HepG2 (cell line): ENCODE results near the gene MFSD6. TPM values are rescaled to one million over a fixed set of nuclear protein-coding genes. Genes with fewer than 3 reads are reported as not detected.

Experiments used
- ATF3 ChIP-seq: sonication (generic); formaldehyde crosslinking; IDR thresholded peaks from 2 replicates; pipeline ENCODE4 v1.4.0; 2020; ENCODE audit warnings: missing genetic modification reagents
- CEBPG ChIP-seq: IDR thresholded peaks from 2 replicates; pipeline ENCODE4 v1.6.1; 2016
- ELF3 ChIP-seq: IDR thresholded peaks from 2 replicates; pipeline ENCODE4 v1.6.1; 2016; ENCODE audit warnings: missing genetic modification reagents, missing compliant biosample characterization
- FOXA1 ChIP-seq, 2 experiments: fragments of 450-650 bp in 1 of 2; sonication (generic) in 1 of 2; formaldehyde crosslinking in 1 of 2; IDR thresholded peaks; 2 replicates each; pipeline versions ENCODE4 v1.4.0 to v1.6.1; 2016 to 2020; ENCODE audit warnings: missing genetic modification reagents in 1 of 2
- HNF1A ChIP-seq, 2 experiments: sonication (generic) in 1 of 2; formaldehyde crosslinking in 1 of 2; IDR thresholded peaks; 2 replicates each; pipeline versions ENCODE4 v1.4.0 to v1.6.1; 2016 to 2020; ENCODE audit warnings: borderline replicate concordance in 1 of 2, low read depth in 1 of 2, mild to moderate bottlenecking in 1 of 2, missing genetic modification reagents in 1 of 2
- HOXA3 ChIP-seq: sonication (generic); formaldehyde crosslinking; IDR thresholded peaks from 2 replicates; pipeline ENCODE4 v1.5.0; 2020; ENCODE audit warnings: missing genetic modification reagents
- HOXD1 ChIP-seq: sonication (generic); formaldehyde crosslinking; IDR thresholded peaks from 2 replicates; pipeline ENCODE4 v1.5.0; 2020; ENCODE audit warnings: missing genetic modification reagents
- NFKBIZ ChIP-seq: IDR thresholded peaks from 2 replicates; pipeline ENCODE4 v1.6.1; 2018; ENCODE audit warnings: missing genetic modification reagents, missing compliant biosample characterization
- NONO ChIP-seq, 2 experiments: fragments of 450-650 bp in 1 of 2; sonication (generic) in 1 of 2; formaldehyde crosslinking in 1 of 2; IDR thresholded peaks in 1 of 2; conservative IDR thresholded peaks in 1 of 2; 2 replicates each; pipeline versions ENCODE4 v1.6.1 to v1.8.0; 2017 to 2022; ENCODE audit warnings: mild to moderate bottlenecking in 1 of 2, missing genetic modification reagents in 1 of 2, moderate library complexity in 1 of 2
- PATZ1 ChIP-seq: sonication (generic); formaldehyde crosslinking; IDR thresholded peaks from 2 replicates; pipeline ENCODE4 v1.4.0; 2020; ENCODE audit warnings: missing genetic modification reagents
- PAXIP1 ChIP-seq: sonication (generic); formaldehyde crosslinking; conservative IDR thresholded peaks from 2 replicates; pipeline ENCODE4 v1.4.0; 2020; ENCODE audit warnings: mild to moderate bottlenecking, missing genetic modification reagents, moderate library complexity
- SMAD9 ChIP-seq: sonication (generic); formaldehyde crosslinking; IDR thresholded peaks from 2 replicates; pipeline ENCODE4 v1.5.1; 2020; ENCODE audit warnings: mild to moderate bottlenecking, missing genetic modification reagents
- ZFP1 ChIP-seq: IDR thresholded peaks from 2 replicates; pipeline ENCODE4 v1.6.1; 2016
- ZMYM4 ChIP-seq: sonication (generic); formaldehyde crosslinking; IDR thresholded peaks from 2 replicates; pipeline ENCODE4 v1.8.1; 2023; ENCODE audit warnings: mild to moderate bottlenecking, missing genetic modification reagents
- ZNF687 ChIP-seq: sonication (generic); formaldehyde crosslinking; IDR thresholded peaks from 2 replicates; pipeline ENCODE4 v1.5.1; 2020; ENCODE audit warnings: mild to moderate bottlenecking, missing genetic modification reagents, moderate library complexity
- polyA plus RNA-seq, 8 experiments: library from polyadenylated mRNA; depleted of rRNA in 3 of 8; stranded (reverse) in 7 of 8; unstranded in 1 of 8; fragments of >200 nt; fragmentation: Illumina TruSeq in 4 of 8; extraction: Trizol in 4 of 8; gene quantifications; 2 replicates each; pipeline versions ENCODE4 v1.2.1 to v1.2.3, GENCODE V29; 2011 to 2016; ENCODE audit warnings: low read depth in 4 of 8, missing spikeins in 1 of 8, mixed read lengths in 1 of 8; ENCODE audit not compliant: insufficient read depth in 1 of 8
- total RNA-seq, 5 experiments: library from RNA; depleted of rRNA; stranded (reverse); fragments of >200 nt; fragmentation: Illumina TruSeq; extraction: Trizol; gene quantifications; 2 replicates each; pipeline ENCODE4 v1.2.3, GENCODE V29; 2016; ENCODE audit warnings: low read depth in 1 of 5

MFSD6 gene
- total and polyA plus RNA-seq, 2 of the 13 experiments (the other 11 are each of a cell fraction or from before 2014, with no cell fraction given), result 0.92 to 1.4 TPM

GRCh38 chr2:190500054-190500502, 91.9 kb downstream of the MFSD6 start (continued):
- TF ChIP-seq HNF1A (IDR thresholded peaks at IDR 0.05; ENCODE audit: low read depth) (no peak), HNF1A (CRISPR knock-in tag; IDR thresholded peaks at IDR 0.05; ENCODE audit: borderline replicate concordance) (no peak), NONO (IDR thresholded peaks at IDR 0.05) (no peak), NONO (CRISPR knock-in tag; conservative IDR thresholded peaks at IDR 0.05) (0 out of 2 replicates have a peak, but pooled peaks have one; percentile 49), ZFP1 (CRISPR knock-in tag) (no peak), ELF3 (CRISPR knock-in tag) (0 out of 2 replicates have a peak, but pooled peaks have one; percentile 14), CEBPG (CRISPR knock-in tag) (peak; percentile 71), NFKBIZ (CRISPR knock-in tag) (no peak), SMAD9 (CRISPR knock-in tag) (no peak), HOXA3 (CRISPR knock-in tag) (no peak), ATF3 (CRISPR knock-in tag) (no peak), FOXA1 (IDR thresholded peaks at IDR 0.05) (no peak), FOXA1 (CRISPR knock-in tag; IDR thresholded peaks at IDR 0.05) (peak; percentile 23; the same call in 1 of the 2 replicates), PATZ1 (0 out of 2 replicates have a peak, but pooled peaks have one; percentile 39), ZNF687 (peak; percentile 41), HOXD1 (CRISPR knock-in tag) (no peak), ZMYM4 (no peak), PAXIP1 (CRISPR knock-in tag) (peak; percentile 39; the same call in 1 of the 2 replicates)
